ENCODE measurements around the gene FHOD3. TPM values are rescaled to one million over a fixed set of nuclear protein-coding genes. Genes with fewer than 3 reads are reported as not detected.
A peak's percentile ranks its signal among the peaks of the same experiment; 100 is the strongest.

Gene FHOD3
- total and polyA plus RNA-seq, 2 of the 8 experiments (the other 6 are each of a cell fraction or from before 2014, with no cell fraction given): 9.7 to 10.5 TPM

- 89% methylated on average over 8 of the region's 8 CpGs; no CpG with 5 or more reads in 1 of the 2 experiments for WGBS, 2 experiments (ENCODE audit: extremely low coverage in 1 of 2, insufficient coverage in 1 of 2, insufficient read length in 1 of 2, insufficient replicate concordance in 2 of 2, low coverage in 1 of 2, low lambda C conversion rate in 2 of 2, missing lambda C conversion rate in 1 of 2)
- no peak overlapping the region for H3K27ac ChIP-seq (ENCODE audit: low read depth, low read length)
- CTCF ChIA-PET (ENCODE audit: partially characterized antibody): interaction anchor here (0.6 to 2.3 kb wide), 11 partner anchors 9 to 1235 kb away, joined by 3 to 11 read pairs (median 4); no protein-coding TSS in a partner anchor
- TF ChIP-seq JUN (IDR thresholded peaks at IDR 0.05; ENCODE audit: low read depth, low read length) (no peak), PHF8 (conservative IDR thresholded peaks at IDR 0.05; ENCODE audit: low read depth, low read length) (no peak), RBBP5 (IDR thresholded peaks at IDR 0.05; ENCODE audit: borderline replicate concordance, low read depth, low read length) (no peak), HDAC2 (IDR thresholded peaks at IDR 0.05; ENCODE audit: borderline replicate concordance in 1 of 2, low read depth in 2 of 2, low read length in 2 of 2) (no peak), RAD21 (IDR thresholded peaks at IDR 0.05 in 1 of 2, conservative IDR thresholded peaks at IDR 0.05 in 1 of 2; ENCODE audit: low read depth in 2 of 2, low read length in 2 of 2) (peak in 1 of 2 experiments; percentile 38; a peak in 2 of 4 replicates), SIRT6 (IDR thresholded peaks at IDR 0.05; ENCODE audit: low read length) (no peak), SP1 (IDR thresholded peaks at IDR 0.05; ENCODE audit: low read depth, low read length) (no peak)
These were observed 105.4 kb downstream of the FHOD3 start for GRCh38 chr18:36402765-36403396.

More at GRCh38 chr18:36402765-36403396, 105.4 kb downstream of the FHOD3 start:
- Histone ChIP-seq H4K5ac (ENCODE audit: insufficient read length, low read depth, low read length) (no peak overlapping the region), H2BK12ac (ENCODE audit: low read depth, low read length) (no peak overlapping the region), H2BK20ac (ENCODE audit: low read length) (no peak overlapping the region), H3K4ac (replicated peaks; ENCODE audit: insufficient read length, low read depth, low read length) (no peak overlapping the region), H3K27me3 (replicated peaks in 1 of 4; ENCODE audit: control insufficient read depth in 3 of 4, extremely low read depth in 1 of 4, insufficient read depth in 3 of 4, low read length in 3 of 4) (no peaks in the 10 kb centered on the region), H3K4me2 (ENCODE audit: insufficient read depth in 1 of 2, low read depth in 2 of 2, low read length in 2 of 2) (no peak overlapping the region), H3K23me2 (ENCODE audit: low read depth, low read length) (0 out of 2 replicates have a peak, but pooled peaks cover 2% of the 10 kb centered on the region), H2AK5ac (ENCODE audit: low read depth, low read length) (no peak overlapping the region), H2AFZ (ENCODE audit: low read length) (no peak overlapping the region), H3K4me1 (replicated peaks in 1 of 4; ENCODE audit: control insufficient read depth in 3 of 4, insufficient read depth in 4 of 4, low read length in 3 of 4) (peaks cover 0 to 2% (median 2%) of the 10 kb centered on the region in 4 experiments; a peak in 2 of 7 replicates), H3K23ac (ENCODE audit: insufficient read length) (no peak overlapping the region), H3K79me2 (ENCODE audit: control insufficient read depth in 1 of 2, insufficient read depth in 2 of 2, low read length in 2 of 2) (no peaks in the 10 kb centered on the region), H3K18ac (ENCODE audit: extremely low read depth, low read length) (no peak overlapping the region), H3K4me3 (ENCODE audit: extremely low read depth in 1 of 4, insufficient read depth in 2 of 4, low read depth in 3 of 4, low read length in 4 of 4) (no peak overlapping the region), H3K56ac (replicated peaks; ENCODE audit: insufficient read length, low read depth, low read length) (no peak overlapping the region), H4K8ac (ENCODE audit: extremely low read depth, insufficient read depth, low read length) (no peak overlapping the region), H4K20me1 (replicated peaks in 1 of 2; ENCODE audit: control insufficient read depth in 1 of 2, insufficient read depth in 2 of 2, low read length in 2 of 2) (no peaks in the 10 kb centered on the region), H3K14ac (ENCODE audit: insufficient read length) (no peak overlapping the region), H2BK15ac (ENCODE audit: low read length) (no peak overlapping the region), H2BK120ac (replicated peaks; ENCODE audit: low read depth, low read length) (no peak overlapping the region), H3K79me1 (ENCODE audit: low read depth, low read length) (peaks cover 3% of the 10 kb centered on the region; the same call in 1 of the 2 replicates), H3K36me3 (ENCODE audit: control insufficient read depth in 2 of 4, insufficient read depth in 4 of 4, low read length in 3 of 4) (no peaks in the 10 kb centered on the region), H4K91ac (replicated peaks; ENCODE audit: insufficient read length, low read length) (no peak overlapping the region), H2BK5ac (ENCODE audit: low read depth, low read length) (no peak overlapping the region), H3K9me3 (ENCODE audit: insufficient read depth in 2 of 2, low read depth in 1 of 2, low read length in 1 of 2) (no peaks in the 10 kb centered on the region), H3K9ac (replicated peaks in 1 of 4; ENCODE audit: extremely low read depth in 1 of 4, low read depth in 3 of 4, low read length in 3 of 4) (no peak overlapping the region)
- POLR2A ChIA-PET (ENCODE audit: partially characterized antibody): interaction anchor here (1.0 kb wide), 1 partner anchor 17 kb away, joined by 3 read pairs; no protein-coding TSS in a partner anchor
- DNase-seq (ENCODE audit: low read depth in 1 of 2, low spot score in 2 of 2) (no peak), FAIRE-seq (no peak)
